GM18508 (cell line): Measurements from ENCODE around the gene CRP.
"Not testable (repeated sequence)": the region's sequence is repeated elsewhere in the genome, so short reads cannot be mapped to it uniquely, and the experiment has no call there.

Experiments
- ATAC-seq: cut with Tn5 transposase; IDR thresholded peaks from one replicate; pipeline ENCODE4 v1.9.1; 2021; ENCODE audit warnings: moderate number of reproducible peaks; ENCODE audit not compliant: insufficient read depth, unreplicated experiment

Gene CRP

GRCh38 chr1:159704481-159704880, 9.9 kb downstream of the CRP start:
- ATAC-seq = no peak

DNA sequence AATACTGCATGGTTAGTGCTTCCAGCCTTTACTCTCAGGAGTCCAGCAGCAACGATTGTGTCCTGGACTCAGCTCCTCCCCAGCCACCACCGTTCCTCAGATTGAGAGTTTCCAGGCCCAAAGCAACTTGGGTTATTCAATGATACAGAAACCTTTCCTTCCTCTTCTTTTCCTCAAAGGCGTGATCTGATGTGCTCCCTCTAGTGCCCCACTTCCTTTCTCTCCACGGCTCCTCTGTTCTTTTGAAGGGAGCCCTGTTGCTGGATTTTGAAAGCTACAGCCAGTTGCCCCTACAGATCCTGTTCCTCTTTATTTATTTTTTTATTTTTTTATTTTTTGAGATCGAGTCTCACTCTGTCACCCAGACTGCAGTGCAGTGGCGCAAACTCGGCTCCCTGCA, 14.1 kb downstream of the CRP start:
- ATAC-seq = no peak

DNA sequence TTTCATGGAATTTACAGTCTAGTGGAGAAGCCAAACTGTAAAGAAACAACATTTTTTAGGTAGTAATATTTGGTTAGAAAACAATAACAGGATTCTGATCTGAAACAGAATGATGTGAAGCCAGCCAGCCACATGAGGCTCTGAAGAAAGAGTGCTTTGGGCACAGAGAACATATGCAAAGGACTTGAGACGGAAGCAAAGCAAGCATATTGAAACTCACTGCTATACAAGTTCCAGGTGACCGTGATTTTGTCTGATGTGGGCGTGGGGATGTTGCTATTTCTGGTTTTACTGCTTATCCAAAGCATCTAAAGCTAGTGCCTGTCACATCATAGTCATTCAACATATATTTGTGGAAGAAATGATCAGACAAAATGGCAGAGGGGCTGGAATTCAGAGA, 14.7 kb downstream of the CRP start:
- ATAC-seq = no peak

GRCh38 chr1:159699246-159699645, 15.1 kb downstream of the CRP start:
- no peak for ATAC-seq

DNA sequence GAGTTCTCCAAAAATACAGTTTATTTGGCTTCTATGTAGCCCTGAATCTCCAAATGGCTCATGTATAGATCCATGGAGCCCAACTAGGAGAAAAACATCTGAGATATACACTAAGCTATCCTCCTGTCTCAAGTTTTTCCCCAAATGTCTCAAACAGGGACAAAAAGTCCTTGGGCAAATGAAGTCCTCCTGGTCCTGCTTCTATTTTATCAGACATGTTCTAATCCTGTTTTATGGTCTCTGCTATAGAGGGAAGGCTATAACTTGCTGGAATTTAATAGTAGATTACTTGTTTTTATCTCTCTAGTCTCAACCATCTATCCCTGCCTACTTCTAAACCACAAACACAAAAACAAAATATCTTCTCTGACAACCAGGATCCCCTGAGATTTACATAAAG, 26.9 kb downstream of the CRP start:
- ATAC-seq = no peak

DNA sequence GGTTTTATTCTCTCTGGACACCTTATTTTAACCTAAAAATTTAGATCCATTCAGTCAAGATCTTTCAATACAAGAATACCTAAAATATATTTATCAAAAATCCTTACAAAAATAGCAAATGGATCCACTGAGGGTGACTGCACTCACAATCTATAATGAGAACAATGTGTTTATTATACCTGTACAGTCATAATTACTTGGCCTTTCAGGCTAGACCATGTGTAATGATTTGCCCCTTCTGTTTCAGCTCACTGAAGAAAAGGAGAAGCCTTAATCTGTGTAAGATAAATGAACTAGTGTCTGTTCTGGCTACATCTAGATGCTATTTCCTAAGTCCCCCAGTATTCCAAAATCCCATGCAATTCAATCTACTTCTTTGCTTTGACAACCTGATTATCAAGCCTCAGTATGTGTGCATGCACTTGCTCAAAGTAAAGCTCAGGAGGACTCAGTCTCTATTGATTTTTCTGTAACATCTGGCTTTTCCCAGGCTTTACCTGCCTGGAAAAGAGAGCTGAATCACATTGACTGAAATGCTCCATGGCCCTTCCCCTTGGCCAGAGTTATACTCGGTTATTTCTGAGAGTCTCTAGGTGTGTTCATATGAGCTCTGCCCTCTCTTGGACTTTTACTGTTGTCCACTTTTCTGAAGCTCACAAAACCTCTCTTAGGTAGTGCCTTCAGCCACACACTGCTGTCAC, 27.6 kb downstream of the CRP start:
- no peak for ATAC-seq

GRCh38 chr1:159678939-159679338, 35.5 kb downstream of the CRP start:
- ATAC-seq = no peak

DNA sequence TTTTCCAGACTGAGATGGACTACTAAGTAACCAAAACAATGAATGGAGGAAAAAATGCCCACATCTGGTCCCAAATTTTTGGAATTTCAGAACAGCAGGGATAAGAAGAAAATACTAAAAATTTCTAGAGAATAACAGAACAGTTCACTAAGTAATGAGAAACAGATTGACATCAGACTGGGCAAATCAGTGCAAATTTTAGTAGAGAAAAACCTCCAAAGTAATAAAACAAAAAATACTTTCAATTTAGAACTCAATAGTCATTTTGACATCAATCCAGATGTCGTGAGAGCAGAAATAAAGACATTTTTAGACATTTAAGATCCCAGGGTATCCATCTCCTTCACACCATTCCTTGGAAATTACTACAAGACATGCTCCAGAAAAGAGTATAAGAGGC, 39.3 kb downstream of the CRP start:
- no peak for ATAC-seq

DNA sequence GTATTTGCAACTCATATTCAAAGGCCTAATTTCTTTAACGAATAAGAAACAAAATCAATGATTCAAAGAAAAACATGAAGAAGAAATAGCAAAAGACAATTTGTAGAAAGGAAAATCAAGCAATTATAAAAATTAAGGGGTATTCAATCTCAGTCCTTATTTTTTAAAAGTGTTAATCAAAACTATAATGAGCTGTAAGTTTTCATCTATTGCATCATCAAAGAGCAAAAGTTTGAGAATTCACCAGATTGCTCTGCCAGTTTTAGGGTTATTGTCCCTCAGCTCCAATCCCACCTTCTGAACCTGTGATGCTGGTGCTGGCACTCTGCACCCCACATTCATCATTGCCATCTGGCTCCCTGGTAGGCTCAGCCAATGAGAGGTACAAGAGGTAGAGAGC, 42.0 kb downstream of the CRP start:
- ATAC-seq = not testable (repeated sequence)

- ATAC-seq = no peak
These were observed 45.1 kb downstream of the CRP start for GRCh38 chr1:159669338-159669737.

DNA sequence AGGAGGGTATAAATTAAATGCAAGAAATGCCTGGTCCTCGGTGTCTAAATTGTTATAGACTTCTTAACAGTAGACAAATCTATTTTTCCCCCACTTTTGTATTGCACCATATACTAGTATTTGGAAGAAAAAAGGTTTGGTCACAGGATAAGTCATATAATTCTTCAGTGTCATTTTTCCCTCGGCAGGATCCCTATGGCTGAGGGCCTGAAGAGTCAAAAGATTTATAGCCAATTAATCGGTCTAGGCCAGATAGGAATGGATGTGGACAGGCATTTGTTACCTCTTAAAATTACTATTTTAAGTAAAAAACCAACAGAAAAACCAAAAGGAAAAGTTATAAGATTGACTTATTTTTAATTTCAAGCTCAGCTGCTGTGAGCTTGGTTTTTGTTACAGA, 45.6 kb downstream of the CRP start:
- no peak for ATAC-seq

GRCh38 chr1:159664247-159664646, 50.1 kb downstream of the CRP start:
- no peak for ATAC-seq

DNA sequence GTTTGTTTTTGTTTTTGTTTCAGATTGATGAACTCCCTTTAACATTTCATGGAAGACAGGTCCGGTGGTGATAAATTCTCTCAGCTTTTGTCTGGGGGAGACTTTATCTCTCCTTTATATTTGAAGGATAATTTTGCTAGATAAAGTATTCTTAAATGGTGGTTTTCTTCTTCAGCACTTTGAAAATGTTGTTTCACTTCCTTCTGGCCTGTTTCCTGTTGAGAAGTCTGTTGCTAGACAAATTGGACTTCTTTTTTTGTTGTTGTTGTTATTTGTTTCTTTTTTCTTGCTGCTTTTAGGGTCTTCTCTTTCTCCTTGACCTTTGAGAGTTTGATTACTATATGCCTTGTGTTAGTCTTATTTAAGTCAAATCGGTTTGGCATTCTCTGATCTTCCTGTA, 50.8 kb downstream of the CRP start:
- ATAC-seq = no peak
